ENCODE measurements around the gene TMEM203. TPM values are rescaled to one million over a fixed set of nuclear protein-coding genes. Genes with fewer than 3 reads are reported as not detected.

TMEM203 gene
- total and polyA plus RNA-seq, 10 of the 15 experiments (the other 5 are each of a cell fraction or from before 2014, with no cell fraction given), result 7.2 to 68.1 (median 33.8) TPM

- ATAC-seq (no peak), DNase-seq (ENCODE audit: low read depth, low spot score) (no peak), FAIRE-seq (no peak)
- H3K4me3 ChIP-seq, result no peak overlapping the region
- H3K9ac ChIP-seq (ENCODE audit: control insufficient read depth, insufficient read depth, low read length), result no peak overlapping the region
- intact Hi-C loops (cut with micrococcal nuclease; ENCODE audit: unreplicated experiment) (no loop called here), in situ Hi-C loops (cut with MboI) (no loop called here)
- H3K9me3 ChIP-seq (replicated peaks; ENCODE audit: control insufficient read depth, insufficient read depth, low read length), result no peaks in the 10 kb centered on the region; the same call in 2 of the 3 replicates
- no peaks in the 10 kb centered on the region for H3K79me2 ChIP-seq (ENCODE audit: control insufficient read depth, insufficient read depth, low read length)
- ChIA-PET CTCF (no interaction called here), POLR2A (no interaction called here), RAD21 (ENCODE audit: unreplicated experiment) (interaction anchor here (4.3 kb wide), 1 partner anchor 15 kb away, joined by 25 read pairs; no protein-coding TSS in a partner anchor), SMC1A (ENCODE audit: uncharacterized antibody, unreplicated experiment) (no interaction called here)
- H3K36me3 ChIP-seq (ENCODE audit: control insufficient read depth in 2 of 2, insufficient read depth in 2 of 2, low read length in 1 of 2), result no peaks in the 10 kb centered on the region
- no peak overlapping the region for H3K4me2 ChIP-seq (ENCODE audit: control insufficient read depth, insufficient read depth)
- no peak overlapping the region for H2AFZ ChIP-seq (ENCODE audit: control insufficient read depth, low read depth, low read length)
- H3K27me3 ChIP-seq (replicated peaks in 1 of 2; ENCODE audit: control insufficient read depth in 2 of 2, insufficient read depth in 2 of 2, low read length in 1 of 2), result peaks cover 0 to 8% of the 10 kb centered on the region in 2 experiments; a peak in 3 of 4 replicates
- peaks cover 8% of the 10 kb centered on the region; the same call in 1 of the 2 replicates for H3K4me1 ChIP-seq (ENCODE audit: control insufficient read depth, insufficient read depth, low read length)
- 44% methylated on average over 27 of the region's 32 CpGs for WGBS (ENCODE audit: insufficient coverage, insufficient replicate concordance, low lambda C conversion rate, missing lambda C conversion rate)
- no TSS peak for BruUV-seq (replicated peaks)
- H3K27ac ChIP-seq (ENCODE audit: control insufficient read depth, insufficient read depth), result no peak overlapping the region
- no peaks in the 10 kb centered on the region for H4K20me1 ChIP-seq (ENCODE audit: control insufficient read depth, insufficient read depth)
- TF ChIP-seq ATF2 (IDR thresholded peaks at IDR 0.05; ENCODE audit: low read length) (no peak), MYB (IDR thresholded peaks at IDR 0.05; ENCODE audit: borderline replicate concordance, low read depth, low read length) (no peak), ZNF274 (IDR thresholded peaks at IDR 0.05; ENCODE audit: insufficient read depth, insufficient read length) (no peak), CBX5 (IDR thresholded peaks at IDR 0.05; ENCODE audit: low read depth) (no peak), FOXM1 (IDR thresholded peaks at IDR 0.05; ENCODE audit: low read depth, low read length) (no peak), BACH1 (IDR thresholded peaks at IDR 0.05; ENCODE audit: borderline replicate concordance) (no peak), CEBPZ (IDR thresholded peaks at IDR 0.05; ENCODE audit: low read depth, low read length) (no peak), ZZZ3 (IDR thresholded peaks at IDR 0.05; ENCODE audit: control insufficient read depth, insufficient read length, low read depth) (no peak), NRF1 (conservative IDR thresholded peaks at IDR 0.05; ENCODE audit: low read depth, low read length) (no peak), TCF3 (IDR thresholded peaks at IDR 0.05; ENCODE audit: borderline replicate concordance, insufficient read depth, low read depth, low read length) (no peak), CHD1 (IDR thresholded peaks at IDR 0.05; ENCODE audit: low read depth, low read length) (no peak), GABPA (IDR thresholded peaks at IDR 0.05; ENCODE audit: low read depth) (no peak), BCL11A (IDR thresholded peaks at IDR 0.05; ENCODE audit: low read depth, low read length) (no peak), CUX1 (IDR thresholded peaks at IDR 0.05; ENCODE audit: insufficient replicate concordance, low read depth, low read length) (no peak), JUNB (IDR thresholded peaks at IDR 0.05) (no peak), TAF1 (IDR thresholded peaks at IDR 0.05; ENCODE audit: borderline replicate concordance, low read depth, low read length) (no peak)
These were observed 40.1 kb downstream of the TMEM203 start for GRCh38 chr9:137165250-137165836.

Data from GM12878 (cell line).